ENCODE data around the gene KRTAP12-4.

- TF ChIP-seq, protein P1, sequence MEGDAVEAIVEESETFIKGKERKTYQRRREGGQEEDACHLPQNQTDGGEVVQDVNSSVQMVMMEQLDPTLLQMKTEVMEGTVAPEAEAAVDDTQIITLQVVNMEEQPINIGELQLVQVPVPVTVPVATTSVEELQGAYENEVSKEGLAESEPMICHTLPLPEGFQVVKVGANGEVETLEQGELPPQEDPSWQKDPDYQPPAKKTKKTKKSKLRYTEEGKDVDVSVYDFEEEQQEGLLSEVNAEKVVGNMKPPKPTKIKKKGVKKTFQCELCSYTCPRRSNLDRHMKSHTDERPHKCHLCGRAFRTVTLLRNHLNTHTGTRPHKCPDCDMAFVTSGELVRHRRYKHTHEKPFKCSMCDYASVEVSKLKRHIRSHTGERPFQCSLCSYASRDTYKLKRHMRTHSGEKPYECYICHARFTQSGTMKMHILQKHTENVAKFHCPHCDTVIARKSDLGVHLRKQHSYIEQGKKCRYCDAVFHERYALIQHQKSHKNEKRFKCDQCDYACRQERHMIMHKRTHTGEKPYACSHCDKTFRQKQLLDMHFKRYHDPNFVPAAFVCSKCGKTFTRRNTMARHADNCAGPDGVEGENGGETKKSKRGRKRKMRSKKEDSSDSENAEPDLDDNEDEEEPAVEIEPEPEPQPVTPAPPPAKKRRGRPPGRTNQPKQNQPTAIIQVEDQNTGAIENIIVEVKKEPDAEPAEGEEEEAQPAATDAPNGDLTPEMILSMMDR (IDR thresholded peaks at IDR 0.05; ENCODE audit: insufficient read depth, low read length) = no peak
- no peak for TF ChIP-seq POLR2AphosphoS5 (IDR thresholded peaks at IDR 0.05; ENCODE audit: low read depth)
Measured at GRCh38 chr21:44609193-44609592, 45.3 kb downstream of the KRTAP12-4 start.

Measured in HL-60 (cell line).